Measurements from ENCODE around the gene DNM1L.

The DNM1L gene

DNA sequence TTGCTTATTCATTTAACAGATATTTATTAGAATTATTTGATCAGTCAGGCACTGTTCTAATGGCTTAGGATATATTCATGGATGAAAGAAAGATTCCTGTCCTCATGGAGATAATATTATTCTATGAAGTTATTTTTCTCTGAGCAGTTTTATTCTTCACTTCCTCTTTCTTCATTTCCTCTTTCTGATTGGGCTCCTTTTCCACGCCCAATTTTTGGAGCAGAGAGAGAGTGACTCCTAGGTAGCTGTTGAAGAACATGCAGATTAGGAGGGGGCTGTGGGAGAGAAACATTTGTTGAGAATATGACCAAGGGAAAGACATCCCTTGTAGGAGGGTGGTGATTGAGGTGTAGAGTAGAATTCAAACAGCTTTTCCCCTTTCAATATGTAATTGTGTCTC, 82.6 kb downstream of the DNM1L start:
- Histone ChIP-seq H2AFZ (ENCODE audit: low read length) (peak overlapping the region; percentile 31), H3K4me2 (ENCODE audit: low read depth, low read length, poor library complexity, severe bottlenecking) (no peak overlapping the region), H3K27me3 (ENCODE audit: insufficient read depth, low read length, poor library complexity, severe bottlenecking) (no peaks in the 10 kb centered on the region), H3K36me3 (ENCODE audit: insufficient read depth, low read length) (no peaks in the 10 kb centered on the region), H3K79me2 (ENCODE audit: insufficient read depth, low read length) (no peaks in the 10 kb centered on the region), H3K9ac (ENCODE audit: low read depth, low read length, poor library complexity, severe bottlenecking) (no peak overlapping the region), H3K9me3 (ENCODE audit: insufficient read depth, low read depth, low read length) (no peaks in the 10 kb centered on the region), H3K9me2 (replicated peaks; ENCODE audit: low read depth, low read length) (no peaks in the 10 kb centered on the region), H3K4me3 (ENCODE audit: low read length, poor library complexity, severe bottlenecking) (no peak overlapping the region), H3F3A (ENCODE audit: low read depth) (no peaks in the 10 kb centered on the region), H3K4me1 (ENCODE audit: insufficient read depth, low read length, poor library complexity, severe bottlenecking) (peaks cover under 1% of the 10 kb centered on the region), H4K20me1 (ENCODE audit: insufficient read depth, low read length, poor library complexity, severe bottlenecking) (no peaks in the 10 kb centered on the region)
- no peak for TF ChIP-seq EZH2phosphoT487 (IDR thresholded peaks at IDR 0.05; ENCODE audit: borderline replicate concordance)
- TF ChIP-seq, protein P1, sequence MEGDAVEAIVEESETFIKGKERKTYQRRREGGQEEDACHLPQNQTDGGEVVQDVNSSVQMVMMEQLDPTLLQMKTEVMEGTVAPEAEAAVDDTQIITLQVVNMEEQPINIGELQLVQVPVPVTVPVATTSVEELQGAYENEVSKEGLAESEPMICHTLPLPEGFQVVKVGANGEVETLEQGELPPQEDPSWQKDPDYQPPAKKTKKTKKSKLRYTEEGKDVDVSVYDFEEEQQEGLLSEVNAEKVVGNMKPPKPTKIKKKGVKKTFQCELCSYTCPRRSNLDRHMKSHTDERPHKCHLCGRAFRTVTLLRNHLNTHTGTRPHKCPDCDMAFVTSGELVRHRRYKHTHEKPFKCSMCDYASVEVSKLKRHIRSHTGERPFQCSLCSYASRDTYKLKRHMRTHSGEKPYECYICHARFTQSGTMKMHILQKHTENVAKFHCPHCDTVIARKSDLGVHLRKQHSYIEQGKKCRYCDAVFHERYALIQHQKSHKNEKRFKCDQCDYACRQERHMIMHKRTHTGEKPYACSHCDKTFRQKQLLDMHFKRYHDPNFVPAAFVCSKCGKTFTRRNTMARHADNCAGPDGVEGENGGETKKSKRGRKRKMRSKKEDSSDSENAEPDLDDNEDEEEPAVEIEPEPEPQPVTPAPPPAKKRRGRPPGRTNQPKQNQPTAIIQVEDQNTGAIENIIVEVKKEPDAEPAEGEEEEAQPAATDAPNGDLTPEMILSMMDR (conservative IDR thresholded peaks at IDR 0.05; ENCODE audit: low read length), result no peak

DNA sequence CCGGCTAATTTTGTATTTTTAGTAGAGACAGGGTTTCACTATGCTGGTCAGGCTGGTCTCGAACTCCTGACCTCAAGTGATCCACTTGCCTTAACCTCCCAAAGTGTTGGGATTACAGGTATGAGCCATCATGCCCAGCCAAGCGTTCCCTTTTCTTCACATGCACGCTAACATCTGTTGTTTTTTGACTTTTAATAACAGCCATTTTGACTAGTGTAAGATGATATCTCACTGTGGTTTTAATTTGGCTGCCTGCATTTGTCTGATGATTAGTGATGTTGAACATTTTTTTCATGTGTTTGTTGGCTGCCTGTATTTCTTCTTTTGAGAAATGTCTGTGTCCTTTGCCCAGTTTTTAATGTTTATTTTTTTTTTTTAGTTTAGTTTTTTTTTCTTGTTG, 86.8 kb downstream of the DNM1L start:
- Histone ChIP-seq H3K4me2 (ENCODE audit: low read depth, low read length, poor library complexity, severe bottlenecking) (no peak overlapping the region), H2AFZ (ENCODE audit: low read length) (no peak overlapping the region), H3F3A (ENCODE audit: low read depth) (no peaks in the 10 kb centered on the region), H3K9me2 (replicated peaks; ENCODE audit: low read depth, low read length) (no peaks in the 10 kb centered on the region), H3K4me1 (ENCODE audit: insufficient read depth, low read length, poor library complexity, severe bottlenecking) (no peaks in the 10 kb centered on the region), H3K9me3 (ENCODE audit: insufficient read depth, low read depth, low read length) (no peaks in the 10 kb centered on the region), H4K20me1 (ENCODE audit: insufficient read depth, low read length, poor library complexity, severe bottlenecking) (no peaks in the 10 kb centered on the region), H3K27me3 (ENCODE audit: insufficient read depth, low read length, poor library complexity, severe bottlenecking) (no peaks in the 10 kb centered on the region), H3K79me2 (ENCODE audit: insufficient read depth, low read length) (no peaks in the 10 kb centered on the region), H3K4me3 (ENCODE audit: low read length, poor library complexity, severe bottlenecking) (no peak overlapping the region), H3K9ac (ENCODE audit: low read depth, low read length, poor library complexity, severe bottlenecking) (no peak overlapping the region), H3K36me3 (ENCODE audit: insufficient read depth, low read length) (no peaks in the 10 kb centered on the region)
- TF ChIP-seq EZH2phosphoT487 (IDR thresholded peaks at IDR 0.05; ENCODE audit: borderline replicate concordance), result no peak
- TF ChIP-seq, protein P1 (conservative IDR thresholded peaks at IDR 0.05; ENCODE audit: low read length), result no peak

DNA sequence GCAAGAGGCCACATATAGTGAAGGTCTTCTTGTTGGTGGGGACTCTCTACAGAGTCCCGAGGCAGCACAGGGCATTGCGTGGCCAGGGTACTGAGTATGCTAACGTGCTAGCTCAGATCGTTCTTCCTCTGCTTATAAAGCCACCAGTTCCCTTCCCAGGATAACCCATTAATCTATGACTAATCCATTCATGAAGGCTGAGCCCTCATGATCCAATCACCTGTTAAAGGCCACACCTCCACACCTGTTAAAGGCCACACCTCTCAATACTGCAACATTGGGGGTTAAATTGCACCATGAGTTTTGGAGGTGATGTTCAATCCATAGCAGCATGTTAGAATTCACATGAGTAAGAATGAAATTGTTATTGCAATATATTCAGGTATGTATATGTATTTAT, 89.4 kb downstream of the DNM1L start:
- Histone ChIP-seq H3F3A (ENCODE audit: low read depth) (no peaks in the 10 kb centered on the region), H3K4me1 (ENCODE audit: insufficient read depth, low read length, poor library complexity, severe bottlenecking) (no peaks in the 10 kb centered on the region), H3K4me2 (ENCODE audit: low read depth, low read length, poor library complexity, severe bottlenecking) (no peak overlapping the region), H3K9me2 (replicated peaks; ENCODE audit: low read depth, low read length) (no peaks in the 10 kb centered on the region), H3K36me3 (ENCODE audit: insufficient read depth, low read length) (no peaks in the 10 kb centered on the region), H3K4me3 (ENCODE audit: low read length, poor library complexity, severe bottlenecking) (no peak overlapping the region), H3K9ac (ENCODE audit: low read depth, low read length, poor library complexity, severe bottlenecking) (no peak overlapping the region), H3K9me3 (ENCODE audit: insufficient read depth, low read depth, low read length) (no peaks in the 10 kb centered on the region), H2AFZ (ENCODE audit: low read length) (no peak overlapping the region), H3K79me2 (ENCODE audit: insufficient read depth, low read length) (no peaks in the 10 kb centered on the region), H3K27me3 (ENCODE audit: insufficient read depth, low read length, poor library complexity, severe bottlenecking) (no peaks in the 10 kb centered on the region), H4K20me1 (ENCODE audit: insufficient read depth, low read length, poor library complexity, severe bottlenecking) (no peaks in the 10 kb centered on the region)
- TF ChIP-seq EZH2phosphoT487 (IDR thresholded peaks at IDR 0.05; ENCODE audit: borderline replicate concordance), result no peak
- TF ChIP-seq, protein P1 (conservative IDR thresholded peaks at IDR 0.05; ENCODE audit: low read length), result no peak
